ENCODE results near the gene MYO7B. TPM values are rescaled to one million over a fixed set of nuclear protein-coding genes. Genes with fewer than 3 reads are reported as not detected.

The MYO7B gene
- total RNA-seq, 4 donors from 2014 or later: 0.30 to 0.78 TPM; not detected in 2

DNA sequence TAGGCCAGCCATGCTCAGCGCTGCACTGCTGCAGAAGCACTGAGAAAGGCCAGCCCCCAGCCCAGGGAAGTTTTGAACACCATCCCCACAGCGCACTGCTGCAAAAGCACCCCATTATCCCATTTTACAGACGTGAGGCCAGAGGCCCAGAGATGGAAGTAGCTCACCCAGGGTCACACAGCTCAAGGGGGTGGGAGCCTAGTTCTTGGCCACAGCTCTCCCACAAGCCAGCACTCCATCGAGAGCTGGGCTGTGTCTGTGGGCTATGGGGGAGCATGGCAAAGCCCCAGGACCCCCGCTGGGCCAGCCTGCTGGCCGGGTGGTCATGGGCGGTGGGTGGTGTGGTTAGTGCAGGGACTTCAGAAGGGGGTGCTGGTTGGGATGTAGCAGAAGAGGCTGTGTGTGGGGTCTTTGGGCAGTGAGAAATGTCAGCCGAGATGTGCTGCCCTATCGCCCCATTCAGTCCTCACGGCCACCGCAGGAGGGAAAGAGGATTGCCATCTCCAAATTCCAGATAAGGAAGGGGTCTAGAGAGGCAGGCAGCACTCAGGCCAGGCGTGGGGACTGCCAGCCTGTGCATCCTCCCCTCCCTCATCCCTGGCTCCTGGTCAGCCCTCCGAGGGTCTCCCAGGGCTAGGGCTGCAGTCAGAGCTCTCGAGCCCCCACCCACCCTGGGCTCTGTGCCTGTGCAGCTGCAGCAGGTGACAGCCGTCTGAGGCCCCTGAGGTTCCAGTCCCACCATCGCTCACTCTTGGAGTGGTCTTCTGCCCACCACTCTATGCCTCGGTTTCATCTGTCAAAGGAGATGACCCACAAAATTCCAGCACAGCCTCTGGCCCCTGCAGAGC, 93.5 kb downstream of the MYO7B start:
- Histone ChIP-seq H3K4me3 (no peak overlapping the region), H3K36me3 (no peaks in the 10 kb centered on the region), H3K4me1 (peaks cover 0 to 30% (median 13%) of the 10 kb centered on the region in 4 donors), H3K9me3 (no peaks in the 10 kb centered on the region), H3K27ac (no peak overlapping the region), H3K27me3 (no peaks in the 10 kb centered on the region)
- no peak for DNase-seq (ENCODE audit: low spot score in 2 of 2)
- TF ChIP-seq POLR2A (IDR thresholded peaks at IDR 0.05) (no peak), EP300 (IDR thresholded peaks at IDR 0.05) (no peak)
- TF ChIP-seq, protein P1, sequence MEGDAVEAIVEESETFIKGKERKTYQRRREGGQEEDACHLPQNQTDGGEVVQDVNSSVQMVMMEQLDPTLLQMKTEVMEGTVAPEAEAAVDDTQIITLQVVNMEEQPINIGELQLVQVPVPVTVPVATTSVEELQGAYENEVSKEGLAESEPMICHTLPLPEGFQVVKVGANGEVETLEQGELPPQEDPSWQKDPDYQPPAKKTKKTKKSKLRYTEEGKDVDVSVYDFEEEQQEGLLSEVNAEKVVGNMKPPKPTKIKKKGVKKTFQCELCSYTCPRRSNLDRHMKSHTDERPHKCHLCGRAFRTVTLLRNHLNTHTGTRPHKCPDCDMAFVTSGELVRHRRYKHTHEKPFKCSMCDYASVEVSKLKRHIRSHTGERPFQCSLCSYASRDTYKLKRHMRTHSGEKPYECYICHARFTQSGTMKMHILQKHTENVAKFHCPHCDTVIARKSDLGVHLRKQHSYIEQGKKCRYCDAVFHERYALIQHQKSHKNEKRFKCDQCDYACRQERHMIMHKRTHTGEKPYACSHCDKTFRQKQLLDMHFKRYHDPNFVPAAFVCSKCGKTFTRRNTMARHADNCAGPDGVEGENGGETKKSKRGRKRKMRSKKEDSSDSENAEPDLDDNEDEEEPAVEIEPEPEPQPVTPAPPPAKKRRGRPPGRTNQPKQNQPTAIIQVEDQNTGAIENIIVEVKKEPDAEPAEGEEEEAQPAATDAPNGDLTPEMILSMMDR (IDR thresholded peaks at IDR 0.05): no peak
- WGBS, 2 donors: 84 to 86% methylated on average over 17 of the region's 17 CpGs

DNA sequence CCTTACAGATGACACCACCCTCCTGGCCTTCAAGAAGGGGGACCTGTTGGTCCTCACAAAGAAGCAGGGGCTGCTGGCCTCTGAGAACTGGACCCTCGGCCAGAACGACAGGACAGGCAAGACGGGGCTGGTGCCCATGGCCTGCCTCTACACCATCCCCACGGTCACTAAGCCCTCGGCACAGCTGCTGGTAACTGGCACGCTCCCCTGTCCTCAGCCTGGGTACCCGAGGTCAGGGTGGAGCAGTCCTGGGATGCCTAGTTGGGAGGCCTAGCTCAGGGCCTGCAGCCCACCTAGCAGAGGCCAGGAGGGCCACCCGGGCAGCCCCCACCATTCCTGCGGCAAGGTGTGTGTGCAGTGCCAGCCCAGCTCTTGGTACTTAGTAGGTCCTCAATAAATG, 94.2 kb downstream of the MYO7B start:
- DNase-seq (ENCODE audit: low spot score in 2 of 2): no peak
- no peaks in the 10 kb centered on the region for H3K36me3 ChIP-seq
- WGBS, 2 donors: 75 to 79% methylated on average over 7 to 9 of the region's 9 CpGs
- H3K27ac ChIP-seq: no peak overlapping the region
- H3K9me3 ChIP-seq: no peaks in the 10 kb centered on the region
- H3K4me1 ChIP-seq: peaks cover 0 to 36% (median 18%) of the 10 kb centered on the region in 4 donors
- no peaks in the 10 kb centered on the region for H3K27me3 ChIP-seq
- no peak overlapping the region for H3K4me3 ChIP-seq
- TF ChIP-seq, protein P1 (IDR thresholded peaks at IDR 0.05): no peak
- TF ChIP-seq POLR2A (IDR thresholded peaks at IDR 0.05) (no peak), EP300 (IDR thresholded peaks at IDR 0.05) (no peak)

DNA sequence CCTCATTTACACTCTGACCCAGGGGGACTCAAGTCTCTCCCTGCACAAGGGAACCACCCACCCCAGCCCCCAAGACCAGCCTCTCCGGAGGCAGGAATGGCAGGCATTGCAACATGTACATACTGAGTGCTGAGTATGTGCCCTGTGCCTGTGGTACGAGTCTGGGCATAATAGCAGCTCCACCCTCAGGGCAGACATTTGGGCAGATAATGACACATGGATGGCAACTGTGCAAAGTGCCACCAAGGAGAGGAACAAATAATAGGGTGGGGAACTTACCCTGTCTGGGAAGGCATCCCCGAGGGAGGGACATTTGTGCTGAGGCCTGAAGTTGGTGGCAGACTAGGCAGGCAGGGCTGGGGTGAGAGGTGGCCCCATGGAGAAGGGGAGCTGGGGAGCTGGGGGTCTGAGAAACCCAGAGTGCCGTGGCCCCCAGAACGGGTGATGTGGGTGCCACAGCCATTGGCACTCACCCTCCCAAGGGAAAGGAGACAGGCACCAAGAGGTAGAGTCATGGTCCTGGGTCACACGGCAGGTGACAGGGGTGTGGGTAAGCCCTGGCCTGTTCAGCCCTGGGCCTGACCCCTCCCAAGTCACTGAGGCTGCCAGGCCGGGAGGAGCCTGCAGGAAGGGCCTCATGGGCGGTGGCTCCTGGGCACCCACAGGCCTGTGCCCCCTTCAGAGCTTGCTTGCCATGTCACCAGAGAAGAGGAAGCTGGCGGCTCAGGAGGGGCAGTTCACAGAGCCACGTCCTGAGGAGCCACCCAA, 94.8 kb downstream of the MYO7B start:
- Histone ChIP-seq H3K9me3 (no peaks in the 10 kb centered on the region), H3K4me1 (peaks cover 0 to 37% (median 21%) of the 10 kb centered on the region in 4 donors), H3K27me3 (no peaks in the 10 kb centered on the region), H3K36me3 (no peaks in the 10 kb centered on the region), H3K27ac (no peak overlapping the region), H3K4me3 (no peak overlapping the region)
- 74 to 76% methylated on average over 8 to 10 of the region's 10 CpGs for WGBS, 2 donors
- TF ChIP-seq EP300 (IDR thresholded peaks at IDR 0.05): no peak
- no peak for TF ChIP-seq POLR2A (IDR thresholded peaks at IDR 0.05)
- TF ChIP-seq, protein P1 (IDR thresholded peaks at IDR 0.05): no peak
- DNase-seq (ENCODE audit: low spot score in 2 of 2): no peak

DNA sequence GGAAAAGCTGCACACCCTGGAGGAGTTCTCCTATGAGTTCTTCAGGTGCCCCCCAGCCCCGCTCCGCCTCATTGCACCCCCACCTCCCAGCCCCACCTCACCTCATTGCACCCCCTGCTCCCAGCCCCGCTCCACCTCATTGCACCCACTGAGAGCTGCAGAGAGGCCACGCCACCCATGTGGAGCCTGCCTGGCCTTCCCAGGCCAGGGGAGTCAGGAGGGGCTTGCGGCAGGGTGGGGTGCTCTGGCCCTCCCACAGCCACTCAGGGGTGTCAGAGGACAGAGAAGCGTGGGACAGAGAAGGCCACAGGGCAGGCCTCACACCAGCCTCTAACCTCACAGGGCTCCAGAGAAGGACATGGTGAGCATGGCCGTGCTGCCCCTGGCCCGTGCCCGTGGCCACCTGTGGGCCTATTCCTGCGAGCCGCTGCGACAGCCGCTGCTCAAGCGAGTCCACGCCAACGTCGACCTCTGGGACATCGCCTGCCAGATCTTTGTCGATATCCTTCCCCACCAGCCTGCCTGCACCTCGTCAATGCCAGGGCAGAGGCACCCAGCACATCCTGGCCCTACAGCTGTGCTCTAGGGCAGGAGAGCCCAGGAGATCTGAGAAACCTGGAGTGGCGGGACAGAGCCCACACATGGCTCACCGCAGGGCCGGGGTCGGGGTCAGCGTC, 95.5 kb downstream of the MYO7B start:
- Histone ChIP-seq H3K27me3 (no peaks in the 10 kb centered on the region), H3K4me1 (peaks cover 0 to 39% (median 22%) of the 10 kb centered on the region in 4 donors), H3K9me3 (no peaks in the 10 kb centered on the region), H3K4me3 (no peak overlapping the region), H3K27ac (no peak overlapping the region), H3K36me3 (no peaks in the 10 kb centered on the region)
- DNase-seq (ENCODE audit: low spot score in 2 of 2): no peak
- WGBS, 2 donors: 88 to 95% methylated on average over 20 to 25 of the region's 25 CpGs
- TF ChIP-seq POLR2A (IDR thresholded peaks at IDR 0.05) (no peak), EP300 (IDR thresholded peaks at IDR 0.05) (no peak)
- TF ChIP-seq, protein P1 (IDR thresholded peaks at IDR 0.05): no peak

Measured in tibial nerve (tissue), 4 donors.